Endothelial cell of umbilical vein (primary cell): ENCODE results near the gene RPH3AL. TPM values are rescaled to one million over a fixed set of nuclear protein-coding genes. Genes with fewer than 3 reads are reported as not detected.

Experiments
- BruUV-seq: library from RNA; stranded (reverse); fragments of 400-500 nt; replicated peaks from 2 replicates; lab custom pipeline; 2021; lab: Mats Ljungman, UMichigan
- CTCF ChIA-PET: fragments of 300-600, 350-600 bp; sonication (Branson Sonifier 250); formaldehyde crosslinking; loops from one replicate; lab custom pipeline; 2021; ENCODE audit warnings: antibody characterized with exemption, inconsistent platforms; lab: Charles Lee
- POLR2A ChIA-PET: fragments of 300-600, 350-600 bp; sonication (Branson Sonifier 250); formaldehyde crosslinking; loops from one replicate; lab custom pipeline; 2021; ENCODE audit warnings: antibody characterized with exemption, inconsistent platforms; lab: Charles Lee
- DNase-seq: peaks from one replicate; pipeline ENCODE4 v3.0.0-alpha.2; 2011; ENCODE audit warnings: low read depth, low spot score
- FAIRE-seq: peaks from 2 replicates; lab custom pipeline; 2011; peaks lifted over from hg19 to GRCh38; lab: Jason Lieb, UNC
- H2AFZ ChIP-seq: 2 replicates; pipeline ENCODE4 v1.6.0; 2012; ENCODE audit warnings: low read depth, low read length, control low read depth, inconsistent platforms
- H3K27ac ChIP-seq: 2 replicates; pipeline ENCODE4 v1.5.1; 2011; ENCODE audit warnings: low read depth, mild to moderate bottlenecking, control low read depth, low read length, moderate library complexity; ENCODE audit not compliant: insufficient read depth
- H3K27me3 ChIP-seq, 2 experiments: 2 replicates each; pipeline versions ENCODE4 v1.6.0 to v1.6.1; 2011; ENCODE audit warnings: low read length in 2 of 2, mixed read lengths in 1 of 2; ENCODE audit not compliant: control insufficient read depth in 2 of 2, insufficient read depth in 2 of 2
- H3K36me3 ChIP-seq, 2 experiments: 2 replicates in 1 of 2; 3 replicates in 1 of 2; pipeline ENCODE4 v1.5.1; 2011; ENCODE audit warnings: low read length in 2 of 2, mild to moderate bottlenecking in 1 of 2, moderate library complexity in 1 of 2; ENCODE audit not compliant: control insufficient read depth in 2 of 2, insufficient read depth in 2 of 2; ENCODE audit errors: extremely low read depth in 1 of 2
- H3K4me1 ChIP-seq: 3 replicates; pipeline ENCODE4 v1.5.1; 2011; ENCODE audit warnings: mild to moderate bottlenecking, low read length; ENCODE audit not compliant: control insufficient read depth, insufficient read depth; ENCODE audit errors: extremely low read depth
- H3K4me2 ChIP-seq: 2 replicates; pipeline ENCODE4 v1.6.1; 2011; ENCODE audit warnings: low read length, control low read depth, mixed read lengths; ENCODE audit not compliant: insufficient read depth
- H3K4me3 ChIP-seq, 3 experiments: fragments of 200-600 bp in 1 of 3; sonication (generic), shearing (Covaris generic) in 1 of 3; replicated peaks in 1 of 3; 2 replicates each; pipeline ENCODE4 v1.5.1; 2011 to 2016; ENCODE audit warnings: control low read depth in 3 of 3, low read length in 3 of 3, mild to moderate bottlenecking in 2 of 3, inconsistent platforms in 1 of 3, low read depth in 1 of 3, moderate library complexity in 1 of 3; ENCODE audit not compliant: insufficient read depth in 1 of 3
- H3K79me2 ChIP-seq: 2 replicates; pipeline ENCODE4 v1.6.0; 2012; ENCODE audit warnings: low read length, inconsistent platforms; ENCODE audit not compliant: control insufficient read depth, insufficient read depth
- H3K9ac ChIP-seq: replicated peaks from 2 replicates; pipeline ENCODE3; 2011; ENCODE audit warnings: low read length, control low read depth; ENCODE audit not compliant: insufficient read depth; ENCODE audit errors: extremely low read depth
- H3K9me1 ChIP-seq: replicated peaks from 3 replicates; pipeline ENCODE4 v1.6.0; 2011; ENCODE audit warnings: mild to moderate bottlenecking, low read length; ENCODE audit not compliant: control insufficient read depth, insufficient read depth; ENCODE audit errors: extremely low read depth
- H3K9me3 ChIP-seq: replicated peaks from 2 replicates; pipeline ENCODE4 v1.5.1; 2012; ENCODE audit warnings: low read length, inconsistent platforms; ENCODE audit not compliant: control insufficient read depth, insufficient read depth
- H4K20me1 ChIP-seq: replicated peaks from 2 replicates; pipeline ENCODE3; 2011; ENCODE audit warnings: mild to moderate bottlenecking, low read length; ENCODE audit not compliant: control insufficient read depth, insufficient read depth; ENCODE audit errors: extremely low read depth
- CTCF ChIP-seq, 2 donors: IDR thresholded peaks; 1 replicate in 1 of 2; 2 replicates in 1 of 2; pipeline ENCODE4 v1.5.1; 2011; ENCODE audit warnings: low read length in 2 of 2, mild to moderate bottlenecking in 2 of 2, moderate library complexity in 2 of 2, control low read depth in 1 of 2, inconsistent platforms in 1 of 2, low read depth in 1 of 2; ENCODE audit not compliant: insufficient read depth in 1 of 2; ENCODE audit errors: extremely low read depth in 1 of 2
- EZH2 ChIP-seq: IDR thresholded peaks from 2 replicates; pipeline ENCODE4 v1.6.1; 2012; ENCODE audit warnings: borderline replicate concordance, low read depth, mild to moderate bottlenecking, moderate library complexity, low read length, inconsistent platforms; ENCODE audit not compliant: severe bottlenecking
- FOS ChIP-seq: IDR thresholded peaks from 2 replicates; pipeline ENCODE4 v1.6.1; 2011; ENCODE audit warnings: mild to moderate bottlenecking, low read length, moderate library complexity, borderline replicate concordance; ENCODE audit not compliant: insufficient read depth
- GATA2 ChIP-seq: IDR thresholded peaks from 2 replicates; pipeline ENCODE4 v1.7.0; 2011; ENCODE audit warnings: low read depth, mild to moderate bottlenecking, moderate library complexity, mixed read lengths, low read length; ENCODE audit not compliant: insufficient read length, insufficient read depth
- JUN ChIP-seq: IDR thresholded peaks from 2 replicates; pipeline ENCODE4 v1.6.1; 2011; ENCODE audit warnings: borderline replicate concordance, low read depth; ENCODE audit not compliant: insufficient read length, insufficient read depth
- MYC ChIP-seq: IDR thresholded peaks from one replicate; pipeline ENCODE4 v1.6.1; 2011; ENCODE audit warnings: mild to moderate bottlenecking, low read depth, low read length
- POLR2A ChIP-seq: IDR thresholded peaks from 2 replicates; pipeline ENCODE4 v1.6.1; 2012; ENCODE audit warnings: low read depth, mild to moderate bottlenecking, control low read depth, low read length
- POLR2AphosphoS5 ChIP-seq: IDR thresholded peaks from 2 replicates; pipeline ENCODE4 v1.6.1; 2012; ENCODE audit warnings: low read depth, mild to moderate bottlenecking, control low read depth, low read length, moderate library complexity; ENCODE audit not compliant: insufficient read depth
- dilution Hi-C: fragments of 300-500 bp; cut with MboI; formaldehyde crosslinking; loops from one replicate; pipeline ENCODE4 v1.15.0; 2019; ENCODE audit warnings: low sequenced_read_pairs; ENCODE audit not compliant: extremely low pct_ligation_motif_present
- intact Hi-C: fragments of 100-400 bp; cut with micrococcal nuclease; formaldehyde crosslinking; loops from one replicate; pipeline ENCODE4 v1.10.0; 2022
- polyA plus RNA-seq, 4 experiments: library from polyadenylated mRNA; depleted of rRNA in 3 of 4; stranded (reverse) in 3 of 4; unstranded in 1 of 4; fragments of >200 nt; gene quantifications; 2 replicates each; pipeline versions ENCODE4 v1.2.1 to v1.2.3, GENCODE V29; 2011 to 2012; ENCODE audit warnings: missing spikeins in 1 of 4
- total RNA-seq: library from RNA; stranded (reverse); gene quantifications from 2 replicates; pipeline ENCODE4 v1.2.3, GENCODE V29; 2021
- TF ChIP-seq, protein P1 (sequence below): IDR thresholded peaks from 2 replicates; pipeline ENCODE4 v1.6.1; 2011; ENCODE audit not compliant: insufficient read depth, insufficient read length

RPH3AL gene
- total and polyA plus RNA-seq, 2 donors (not counting 3 experiments of a cell fraction or from before 2014, with no cell fraction given): 4.1 to 7.0 TPM

GRCh38 chr17:233473-233941 lies 119.1 kb downstream of the RPH3AL start:
- H3K9me1 ChIP-seq: no peaks in the 10 kb centered on the region
- CTCF ChIA-PET: no interaction called here
- DNase-seq (no peak), FAIRE-seq (no peak)
- POLR2A ChIA-PET: no interaction called here
- intact Hi-C loops (no loop called here), dilution Hi-C loops (no loop called here)
- peak overlapping the region; percentile 21 for H3K4me2 ChIP-seq
- no TSS peak for BruUV-seq
- H3K4me1 ChIP-seq: peaks cover 34% of the 10 kb centered on the region
- H3K27ac ChIP-seq: no peak overlapping the region
- H4K20me1 ChIP-seq: no peaks in the 10 kb centered on the region
- H3K36me3 ChIP-seq: no peaks in the 10 kb centered on the region
- H3K4me3 ChIP-seq: peak overlapping the region in 1 of 3 experiments; percentile 12
- no peaks in the 10 kb centered on the region for H3K79me2 ChIP-seq
- TF ChIP-seq EZH2: no peak
- TF ChIP-seq FOS: no peak
- TF ChIP-seq POLR2A: no peak
- no peak for TF ChIP-seq GATA2
- H2AFZ ChIP-seq: no peak overlapping the region
- H3K27me3 ChIP-seq: no peaks in the 10 kb centered on the region
- no peaks in the 10 kb centered on the region for H3K9me3 ChIP-seq
- H3K9ac ChIP-seq: no peak overlapping the region

- H3K4me3 ChIP-seq: no peak overlapping the region
- no peaks in the 10 kb centered on the region for H4K20me1 ChIP-seq
- peaks cover 38% of the 10 kb centered on the region for H3K4me1 ChIP-seq
- no peak for DNase-seq
- no peaks in the 10 kb centered on the region for H3K27me3 ChIP-seq
- no peak overlapping the region for H3K4me2 ChIP-seq
- H3K27ac ChIP-seq: no peak overlapping the region
- H3K36me3 ChIP-seq: no peaks in the 10 kb centered on the region
- H3K79me2 ChIP-seq: no peaks in the 10 kb centered on the region
- H2AFZ ChIP-seq: no peak overlapping the region
- H3K9me3 ChIP-seq: no peaks in the 10 kb centered on the region
- FAIRE-seq: no peak
- no peak for TF ChIP-seq GATA2
- no peak for TF ChIP-seq FOS
- TF ChIP-seq MYC: no peak
- TF ChIP-seq, protein P1, sequence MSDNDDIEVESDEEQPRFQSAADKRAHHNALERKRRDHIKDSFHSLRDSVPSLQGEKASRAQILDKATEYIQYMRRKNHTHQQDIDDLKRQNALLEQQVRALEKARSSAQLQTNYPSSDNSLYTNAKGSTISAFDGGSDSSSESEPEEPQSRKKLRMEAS: no peak
- TF ChIP-seq CTCF (IDR thresholded peaks at IDR 0.05; ENCODE audit: extremely low read depth in 1 of 2, insufficient read depth in 1 of 2, low read depth in 1 of 2, low read length in 2 of 2): no peak
- no peak for TF ChIP-seq JUN
- TF ChIP-seq POLR2A: no peak
- no peak for TF ChIP-seq EZH2
- no peak for TF ChIP-seq POLR2AphosphoS5
- POLR2A ChIA-PET: no interaction called here
- intact Hi-C loops (no loop called here), dilution Hi-C loops (no loop called here)
- no TSS peak for BruUV-seq
- no peak overlapping the region for H3K9ac ChIP-seq
- CTCF ChIA-PET: interaction anchor here (1.0 kb wide), 1 partner anchor 154 kb away, joined by 3 read pairs; no protein-coding TSS in a partner anchor
- H3K9me1 ChIP-seq: no peaks in the 10 kb centered on the region
These were observed 120.4 kb downstream of the RPH3AL start for GRCh38 chr17:231966-232807.
